ENCODE measurements around the gene GPR179.

GRCh38 chr17:38352245-38353085 lies 8.7 kb upstream of the GPR179 start:
- TF ChIP-seq EZH2 (IDR thresholded peaks at IDR 0.05; ENCODE audit: borderline replicate concordance, insufficient read depth, low read length, poor library complexity, severe bottlenecking) (no peak), RAD21 (conservative IDR thresholded peaks at IDR 0.05) (no peak), SMC3 (conservative IDR thresholded peaks at IDR 0.05; ENCODE audit: poor library complexity) (no peak), CTCF (IDR thresholded peaks at IDR 0.05; ENCODE audit: poor library complexity, severe bottlenecking) (no peak), MXI1 (conservative IDR thresholded peaks at IDR 0.05; ENCODE audit: poor library complexity, severe bottlenecking) (no peak)
- TF ChIP-seq, protein P1, sequence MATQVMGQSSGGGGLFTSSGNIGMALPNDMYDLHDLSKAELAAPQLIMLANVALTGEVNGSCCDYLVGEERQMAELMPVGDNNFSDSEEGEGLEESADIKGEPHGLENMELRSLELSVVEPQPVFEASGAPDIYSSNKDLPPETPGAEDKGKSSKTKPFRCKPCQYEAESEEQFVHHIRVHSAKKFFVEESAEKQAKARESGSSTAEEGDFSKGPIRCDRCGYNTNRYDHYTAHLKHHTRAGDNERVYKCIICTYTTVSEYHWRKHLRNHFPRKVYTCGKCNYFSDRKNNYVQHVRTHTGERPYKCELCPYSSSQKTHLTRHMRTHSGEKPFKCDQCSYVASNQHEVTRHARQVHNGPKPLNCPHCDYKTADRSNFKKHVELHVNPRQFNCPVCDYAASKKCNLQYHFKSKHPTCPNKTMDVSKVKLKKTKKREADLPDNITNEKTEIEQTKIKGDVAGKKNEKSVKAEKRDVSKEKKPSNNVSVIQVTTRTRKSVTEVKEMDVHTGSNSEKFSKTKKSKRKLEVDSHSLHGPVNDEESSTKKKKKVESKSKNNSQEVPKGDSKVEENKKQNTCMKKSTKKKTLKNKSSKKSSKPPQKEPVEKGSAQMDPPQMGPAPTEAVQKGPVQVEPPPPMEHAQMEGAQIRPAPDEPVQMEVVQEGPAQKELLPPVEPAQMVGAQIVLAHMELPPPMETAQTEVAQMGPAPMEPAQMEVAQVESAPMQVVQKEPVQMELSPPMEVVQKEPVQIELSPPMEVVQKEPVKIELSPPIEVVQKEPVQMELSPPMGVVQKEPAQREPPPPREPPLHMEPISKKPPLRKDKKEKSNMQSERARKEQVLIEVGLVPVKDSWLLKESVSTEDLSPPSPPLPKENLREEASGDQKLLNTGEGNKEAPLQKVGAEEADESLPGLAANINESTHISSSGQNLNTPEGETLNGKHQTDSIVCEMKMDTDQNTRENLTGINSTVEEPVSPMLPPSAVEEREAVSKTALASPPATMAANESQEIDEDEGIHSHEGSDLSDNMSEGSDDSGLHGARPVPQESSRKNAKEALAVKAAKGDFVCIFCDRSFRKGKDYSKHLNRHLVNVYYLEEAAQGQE (IDR thresholded peaks at IDR 0.05; ENCODE audit: borderline replicate concordance) = no peak
